Retinal pigment epithelial cell (primary cell): Measurements from ENCODE around the gene TKTL2.
A peak's percentile ranks its signal among the peaks of the same experiment; 100 is the strongest.
"Not testable (repeated sequence)": the region's sequence is repeated elsewhere in the genome, so short reads cannot be mapped to it uniquely, and the experiment has no call there.

ENCODE experiments used
- DNase-seq: peaks from one replicate; pipeline ENCODE4 v3.0.0-alpha.2; 2010; ENCODE audit warnings: low read depth
- H3K4me3 ChIP-seq: 2 replicates; pipeline ENCODE4 v1.5.1; 2011; ENCODE audit warnings: mild to moderate bottlenecking, low read length, control low read depth, moderate library complexity
- CTCF ChIP-seq: conservative IDR thresholded peaks from 2 replicates; pipeline ENCODE4 v1.5.1; 2011; ENCODE audit warnings: low read depth, low read length, control low read depth, inconsistent platforms

TKTL2 gene

GRCh38 chr4:163448540-163449203, 24.9 kb downstream of the TKTL2 start:
- no peak overlapping the region for H3K4me3 ChIP-seq
- TF ChIP-seq CTCF = no peak
- peak; percentile 19 for DNase-seq

GRCh38 chr4:163447481-163447880, 26.1 kb downstream of the TKTL2 start:
- no peak for TF ChIP-seq CTCF
- DNase-seq = no peak

GRCh38 chr4:163447023-163447422, 26.5 kb downstream of the TKTL2 start:
- DNase-seq, H3K4me3 ChIP-seq: not testable (repeated sequence)

More at GRCh38 chr4:163447481-163447880, 26.1 kb downstream of the TKTL2 start:
- no peak overlapping the region for H3K4me3 ChIP-seq

GRCh38 chr4:163440040-163440439, 33.5 kb downstream of the TKTL2 start:
- no peak overlapping the region for H3K4me3 ChIP-seq
- TF ChIP-seq CTCF = no peak
- no peak for DNase-seq
